ENCODE results near the gene ABHD5.

Gene ABHD5

DNA sequence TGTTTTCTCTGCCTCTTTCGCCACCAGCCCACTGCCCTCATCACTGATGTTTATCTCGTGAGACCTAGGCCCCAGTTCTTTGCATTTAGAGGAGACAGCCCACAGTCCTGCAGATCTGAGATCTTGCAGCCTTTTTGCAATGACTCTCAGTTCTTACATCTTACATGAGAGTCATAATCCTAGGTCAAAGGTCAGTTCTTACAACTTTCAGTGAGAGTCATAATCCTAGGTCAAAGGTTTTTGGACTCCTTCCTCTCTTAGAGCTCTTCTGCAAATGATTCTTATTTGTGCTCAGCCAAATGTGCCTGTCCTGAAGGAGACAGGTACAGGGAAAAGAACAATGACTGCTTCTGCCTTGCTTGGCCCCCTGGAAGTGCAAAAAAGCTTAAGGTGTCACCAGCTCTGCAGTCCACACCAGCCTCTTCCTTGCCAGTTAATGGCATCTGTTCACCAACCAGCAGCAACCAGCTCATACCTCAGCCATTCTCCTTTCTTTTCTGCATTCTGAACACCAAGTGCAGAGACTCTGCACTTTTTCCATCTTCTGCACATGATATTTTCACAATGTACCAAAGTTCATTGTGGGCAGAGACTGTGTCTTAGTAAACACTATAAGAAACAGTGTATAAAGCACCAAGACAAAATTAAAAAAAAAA, 67.1 kb downstream of the ABHD5 start:
- DNase-seq (ENCODE audit: low spot score): no peak

DNA sequence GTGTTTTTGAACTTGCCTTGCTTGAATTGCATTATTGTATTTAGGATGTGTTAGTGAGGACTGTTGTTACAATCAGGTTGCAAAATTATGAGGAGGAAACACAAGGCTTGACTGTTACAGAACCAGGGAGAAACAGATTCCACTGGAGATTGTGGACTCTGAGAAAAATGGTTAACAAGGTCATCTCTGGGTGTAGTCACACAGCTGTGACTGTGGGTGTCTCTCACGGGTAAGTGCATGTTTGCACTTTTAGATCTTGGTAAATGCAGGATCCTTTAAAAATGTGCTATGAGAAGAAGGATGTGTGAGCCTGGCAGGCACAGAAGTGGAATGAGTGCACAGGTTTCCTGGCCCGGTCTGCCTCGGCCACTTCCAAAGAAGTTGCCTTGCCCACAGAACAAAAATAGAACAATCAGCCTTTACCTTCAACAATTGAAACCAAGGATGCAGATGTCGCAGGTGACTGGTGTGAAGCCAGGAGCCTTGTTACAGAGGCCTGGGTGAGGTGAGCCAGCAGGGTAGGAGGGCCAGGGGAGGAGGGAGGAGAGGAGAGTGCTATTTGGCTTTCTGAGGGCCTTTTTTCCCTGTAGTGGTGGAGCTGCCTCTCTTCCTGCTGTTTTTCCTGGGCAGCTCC, 68.0 kb downstream of the ABHD5 start:
- DNase-seq (ENCODE audit: low spot score): no peak

DNA sequence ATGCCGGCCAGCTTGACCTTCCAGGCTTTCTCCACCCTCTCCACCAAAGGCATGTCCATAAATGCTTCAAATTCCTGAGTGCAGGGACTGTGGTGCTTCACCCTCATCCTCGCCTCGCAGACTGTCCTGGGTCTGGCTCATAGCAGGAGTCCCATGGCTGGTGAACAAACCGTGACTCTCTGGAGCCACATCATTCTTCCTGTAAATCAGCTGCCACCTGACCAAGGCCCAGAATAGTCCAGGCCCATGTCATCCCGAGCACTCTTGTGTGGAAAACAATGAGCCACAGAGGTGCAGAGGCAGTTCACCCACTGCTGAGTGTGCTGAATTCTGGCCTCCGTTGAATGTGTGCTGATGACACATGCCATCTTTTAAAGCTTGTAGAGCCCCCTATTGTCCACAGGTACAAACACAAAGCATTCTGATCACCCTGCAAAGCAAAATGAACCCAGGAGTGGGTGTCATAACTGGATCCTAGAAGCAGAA, 68.6 kb downstream of the ABHD5 start:
- DNase-seq (ENCODE audit: low spot score): peak; percentile 46

GRCh38 chr3:43759938-43760337, 69.2 kb downstream of the ABHD5 start:
- DNase-seq (ENCODE audit: low spot score): no peak

DNA sequence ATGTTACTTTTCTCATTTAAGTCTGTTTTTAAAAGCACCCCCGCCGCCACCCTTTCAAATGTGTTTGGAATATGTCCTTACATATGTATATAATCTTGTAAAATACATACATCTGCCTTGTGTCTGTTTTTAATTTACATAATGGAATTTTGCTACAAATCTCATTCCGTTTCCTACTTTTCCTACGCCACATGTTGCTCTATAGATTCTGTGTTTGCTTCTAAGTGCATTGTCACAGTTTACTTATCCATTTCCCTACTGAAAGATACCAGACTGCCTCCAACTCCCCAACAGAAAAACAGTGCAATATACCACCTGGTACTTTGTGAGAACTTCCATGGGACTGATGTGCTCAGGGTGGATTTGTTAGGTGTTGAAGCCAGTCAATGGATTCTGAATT, 70.2 kb downstream of the ABHD5 start:
- DNase-seq (ENCODE audit: low spot score): no peak

DNA sequence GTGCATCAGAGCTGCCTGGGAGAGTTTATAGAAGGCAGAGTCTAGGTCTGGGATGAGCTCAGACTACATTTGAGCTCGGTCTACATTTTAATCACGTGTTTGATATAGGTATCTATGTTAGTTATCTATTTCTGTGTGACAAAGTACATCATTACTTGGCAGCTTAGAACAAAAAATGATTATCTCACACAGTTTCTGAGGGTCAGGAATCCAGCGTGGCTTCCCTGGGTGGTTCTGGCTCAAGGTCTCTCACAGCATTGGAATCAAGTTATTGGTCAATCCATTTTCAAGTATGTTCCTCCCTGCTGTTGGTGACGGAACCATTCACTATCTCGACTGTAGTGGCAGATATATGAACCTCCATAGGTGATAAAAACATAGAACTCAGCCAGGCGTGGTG, 71.7 kb downstream of the ABHD5 start:
- no peak for DNase-seq (ENCODE audit: low spot score)

DNA sequence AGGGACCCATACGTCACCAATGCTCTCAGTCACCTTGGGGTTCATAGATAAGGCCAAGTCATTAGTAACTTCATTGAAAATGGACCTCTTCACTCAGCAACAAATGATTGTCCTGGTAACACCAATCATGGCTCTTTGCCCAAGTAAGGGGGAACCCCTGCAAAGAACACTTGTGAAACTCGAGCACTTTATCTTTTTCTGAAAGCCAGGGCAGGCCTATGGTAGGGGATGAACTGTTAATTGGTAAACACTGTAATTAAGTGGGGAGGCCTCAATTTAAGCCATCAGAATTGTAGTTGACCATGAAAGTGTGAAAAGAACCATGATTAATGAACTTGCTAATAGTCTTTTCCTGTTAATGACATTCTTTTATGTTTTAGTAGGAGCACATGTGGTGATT, 73.3 kb downstream of the ABHD5 start:
- no peak for DNase-seq (ENCODE audit: low spot score)

DNA sequence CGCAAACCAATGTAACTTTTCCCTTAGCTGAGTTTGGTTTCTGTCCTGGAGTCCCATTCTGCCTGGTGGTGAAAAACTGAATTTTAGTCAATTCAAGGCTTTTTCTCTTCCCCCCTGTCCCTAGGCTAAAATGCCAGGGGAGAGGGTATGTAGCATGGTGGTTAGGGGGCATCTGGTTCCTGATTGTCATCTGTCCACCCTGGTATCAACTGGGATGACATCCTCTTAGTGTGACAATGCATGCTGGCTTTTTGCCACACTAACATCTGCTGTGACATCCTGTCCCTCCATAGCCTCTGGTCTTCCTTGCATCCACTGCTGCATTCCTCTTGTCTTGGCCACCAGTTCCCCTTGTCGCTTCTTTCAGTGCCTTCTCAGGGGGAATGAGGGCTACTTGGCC, 73.7 kb downstream of the ABHD5 start:
- DNase-seq (ENCODE audit: low spot score): no peak

- DNase-seq (ENCODE audit: low spot score): no peak
These were observed 74.8 kb downstream of the ABHD5 start for GRCh38 chr3:43765521-43765971.

GRCh38 chr3:43766672-43767465, 76.1 kb downstream of the ABHD5 start:
- no peak for DNase-seq (ENCODE audit: low spot score)

DNA sequence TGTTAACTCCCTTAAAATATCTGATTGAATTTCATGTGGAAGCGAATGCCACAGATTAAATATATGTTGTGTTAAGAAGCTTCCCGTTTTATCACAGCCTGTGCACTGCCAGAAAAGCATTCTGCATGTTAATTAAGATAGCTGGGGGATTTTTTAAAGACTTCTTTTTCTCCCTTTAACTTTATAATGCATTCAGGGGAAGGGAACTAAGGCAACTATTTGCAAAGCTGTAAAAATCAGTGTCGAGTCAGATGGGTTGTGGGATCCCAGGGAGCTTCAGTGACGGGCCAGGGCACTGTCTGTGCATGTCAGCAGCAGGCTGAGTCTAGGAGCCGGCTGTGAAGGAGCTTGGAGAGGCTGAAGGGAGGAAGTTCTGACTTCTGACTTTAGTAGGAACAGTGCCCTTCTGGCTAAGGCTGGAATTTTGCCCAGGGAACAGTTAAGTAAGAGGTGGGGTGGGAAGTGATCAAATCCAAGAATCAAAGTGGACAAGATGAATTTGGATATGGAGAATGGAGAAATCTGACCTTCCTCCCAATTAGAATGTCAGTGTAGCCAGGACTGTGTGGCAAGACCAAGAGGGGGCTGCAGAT, 77.7 kb downstream of the ABHD5 start:
- DNase-seq (ENCODE audit: low spot score): no peak

DNA sequence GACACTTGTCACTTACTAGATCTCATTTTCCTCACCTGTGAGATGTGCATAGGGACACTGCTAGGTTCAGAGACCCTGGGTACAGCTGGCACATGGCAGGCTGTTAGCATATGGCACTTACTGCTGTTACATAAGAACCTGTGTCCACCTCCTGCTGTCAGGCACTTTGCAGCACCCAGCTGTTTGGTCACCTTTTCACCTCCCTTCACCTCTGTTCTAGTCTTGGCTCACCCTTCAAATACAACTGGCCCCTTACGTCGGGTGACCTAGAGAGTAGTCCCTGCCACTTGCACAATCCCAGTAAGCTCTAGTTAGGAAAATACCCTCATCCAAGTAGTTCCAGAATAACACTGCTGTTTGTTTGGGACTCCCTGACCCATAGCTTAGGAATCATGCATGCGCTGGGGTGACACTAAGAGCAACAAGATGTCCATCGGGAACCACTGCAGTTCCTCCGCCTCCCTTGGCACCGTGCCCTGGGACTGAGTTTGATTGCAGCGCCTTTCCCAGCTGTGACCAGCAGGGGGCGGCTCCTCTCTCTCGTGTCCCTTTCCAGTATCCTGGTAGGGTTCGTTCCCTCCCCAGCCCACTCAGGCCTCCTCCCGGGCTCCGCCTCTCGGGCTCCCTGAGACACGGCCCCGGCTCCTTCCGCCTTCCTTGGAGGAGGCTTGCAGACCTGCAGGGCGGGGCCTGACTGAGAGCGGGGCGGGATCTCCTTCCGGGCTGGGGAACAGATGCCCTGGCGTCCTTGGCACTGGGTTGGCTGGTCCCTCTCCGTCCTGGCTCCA, 78.6 kb downstream of the ABHD5 start:
- DNase-seq (ENCODE audit: low spot score): peak; percentile 86

DNA sequence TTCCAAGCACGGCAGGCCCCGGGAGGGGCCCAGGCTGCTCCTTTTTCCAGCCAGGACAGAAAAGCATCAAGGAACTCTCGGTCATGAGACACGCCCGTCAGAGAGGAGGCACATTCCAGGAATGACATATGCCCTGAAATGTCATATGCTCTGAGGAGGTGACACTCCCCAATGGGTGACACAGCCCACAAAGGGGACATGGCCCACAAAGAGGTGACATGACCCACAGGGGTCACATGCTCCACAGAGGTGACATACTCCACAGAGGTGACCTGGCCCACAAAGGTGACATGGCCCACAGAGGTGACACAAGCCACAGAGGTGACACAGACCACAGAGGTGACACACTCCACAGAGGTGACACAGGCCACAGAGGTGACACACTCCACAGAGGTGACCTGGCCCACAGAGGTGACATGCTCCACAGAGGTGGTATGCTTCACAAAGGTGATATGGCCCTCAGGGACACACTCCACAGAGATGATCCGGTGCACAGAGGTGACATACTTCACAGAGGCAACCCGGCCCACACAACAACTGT, 79.2 kb downstream of the ABHD5 start:
- no peak for DNase-seq (ENCODE audit: low spot score)

GRCh38 chr3:43770426-43771103, 79.8 kb downstream of the ABHD5 start:
- no peak for DNase-seq (ENCODE audit: low spot score)

GRCh38 chr3:43771610-43772009, 80.9 kb downstream of the ABHD5 start:
- no peak for DNase-seq (ENCODE audit: low spot score)

DNA sequence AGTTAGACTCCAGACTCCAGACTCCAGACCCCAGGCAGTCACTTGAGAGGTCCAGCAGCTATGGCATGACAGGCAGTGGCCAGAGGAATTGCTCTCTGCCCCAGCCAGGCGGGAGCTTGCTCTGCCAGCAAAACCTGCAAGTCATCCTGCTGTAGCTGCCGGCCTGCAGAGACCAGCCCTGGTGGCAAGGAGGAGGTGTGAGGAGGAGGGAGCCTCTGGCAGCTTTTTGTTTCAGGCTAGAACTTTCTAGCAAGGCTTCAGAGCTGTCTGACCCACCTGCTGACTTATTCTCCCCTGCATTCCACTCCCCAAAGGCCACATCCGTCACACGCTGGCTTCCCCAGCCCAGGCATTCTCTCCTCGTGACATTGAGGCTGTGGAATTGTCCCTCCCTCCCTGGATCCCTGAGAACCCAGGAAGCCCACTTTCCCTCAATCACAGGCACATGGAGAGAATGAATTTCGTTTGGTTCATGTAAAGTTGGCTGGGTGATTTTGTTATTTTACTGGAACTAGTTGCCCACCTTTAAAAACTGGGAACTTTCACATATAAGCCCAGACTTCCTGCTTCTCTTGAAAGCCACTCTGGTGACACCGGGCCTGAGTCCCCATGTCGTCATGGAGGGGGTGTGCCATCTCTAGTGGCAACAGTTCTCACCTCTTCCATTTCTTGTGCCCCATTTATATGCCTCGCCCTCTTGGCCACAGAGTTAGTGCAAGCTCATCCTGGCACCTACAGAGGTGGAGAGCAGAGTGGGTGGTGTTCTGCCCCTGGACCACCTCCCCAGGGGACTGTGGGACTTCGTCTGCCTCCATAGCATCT, 82.7 kb downstream of the ABHD5 start:
- DNase-seq (ENCODE audit: low spot score): no peak

DNA sequence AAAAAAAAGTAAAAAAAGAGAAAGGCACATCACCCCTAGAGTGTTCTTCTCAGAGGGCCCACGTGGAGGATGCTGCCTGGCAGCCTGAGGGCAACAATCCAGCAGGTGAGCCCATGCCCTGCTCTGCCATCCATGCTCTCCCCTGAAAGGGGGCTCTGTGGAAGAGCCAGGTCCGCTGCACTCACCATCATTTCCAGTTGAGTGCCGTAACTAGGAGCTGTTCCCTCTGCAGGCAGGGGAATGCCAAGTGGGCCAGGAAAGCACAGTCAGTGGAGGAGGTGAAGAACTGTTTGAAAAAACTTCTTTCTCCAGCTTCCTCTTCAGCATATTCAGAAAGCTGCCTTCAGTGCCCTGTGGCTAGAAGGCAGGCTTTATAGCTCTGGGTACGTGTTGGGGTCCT, 84.1 kb downstream of the ABHD5 start:
- no peak for DNase-seq (ENCODE audit: low spot score)

- no peak for DNase-seq (ENCODE audit: low spot score)
These were observed 85.4 kb downstream of the ABHD5 start for GRCh38 chr3:43776101-43776500.

- no peak for DNase-seq (ENCODE audit: low spot score)
These were observed 89.1 kb downstream of the ABHD5 start for GRCh38 chr3:43779850-43780249.

DNA sequence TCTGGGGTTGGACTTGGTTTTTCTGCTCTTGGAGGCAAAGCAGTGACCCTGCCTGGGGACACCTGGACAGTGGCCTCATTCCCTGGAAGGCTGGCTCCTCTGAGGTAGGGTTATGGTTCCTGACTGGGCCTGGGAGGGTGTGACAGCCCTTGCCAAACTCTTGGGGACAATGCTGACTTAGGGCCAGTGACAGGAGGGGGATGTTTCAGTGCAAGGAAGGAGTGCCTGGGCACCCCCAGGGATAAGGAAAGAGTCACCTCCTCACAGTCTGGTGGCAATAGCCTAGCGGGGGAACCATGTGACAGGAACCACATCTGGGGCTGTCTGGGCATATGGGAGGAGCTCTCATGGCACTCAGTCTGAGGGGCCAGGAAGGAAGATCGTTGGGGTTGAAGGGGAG, 91.8 kb downstream of the ABHD5 start:
- no peak for DNase-seq (ENCODE audit: low spot score)
